HG03095 (cell line): ENCODE results near the gene ATF7.

ENCODE experiments used
- ATAC-seq: cut with Tn5 transposase; IDR thresholded peaks from one replicate; pipeline ENCODE4 v1.9.1; 2021; ENCODE audit warnings: moderate library complexity; ENCODE audit not compliant: unreplicated experiment

Gene ATF7

GRCh38 chr12:53464685-53465418 is 161.3 kb downstream of the ATF7 start:
- ATAC-seq: no peak

GRCh38 chr12:53463802-53464560 is 162.2 kb downstream of the ATF7 start:
- no peak for ATAC-seq

- no peak for ATAC-seq
Measured at GRCh38 chr12:53462935-53463334, 163.2 kb downstream of the ATF7 start.

- ATAC-seq: no peak
Measured at GRCh38 chr12:53461591-53461990, 164.6 kb downstream of the ATF7 start.

- no peak for ATAC-seq
Measured at GRCh38 chr12:53461059-53461458, 165.1 kb downstream of the ATF7 start.

GRCh38 chr12:53459097-53459496 is 167.1 kb downstream of the ATF7 start:
- no peak for ATAC-seq
